Adipose tissue (tissue), 3 donors: ENCODE results near the gene ANKRD65. TPM values are rescaled to one million over a fixed set of nuclear protein-coding genes. Genes with fewer than 3 reads are reported as not detected.
"Not testable (repeated sequence)": the region's sequence is repeated elsewhere in the genome, so short reads cannot be mapped to it uniquely, and the experiment has no call there.

Experiments
- H3K27ac ChIP-seq: one replicate; pipeline ENCODE4 v1.5.1; 2013; ENCODE audit warnings: low read depth, low read length
- WGBS, 3 donors: extraction: QIAGEN DNeasy Blood & Tissue Kit; methylation state at CpG; one replicate each; pipeline ENCODE4 v1.1.7; 2013; 5-methylcytosine and 5-hydroxymethylcytosine counted together
- polyA plus RNA-seq, 3 donors: library from polyadenylated mRNA; stranded (reverse); fragments of 200-250 nt; gene quantifications; one replicate each; pipeline ENCODE4 v1.2.3, GENCODE V29; 2013
- donor health status: healthy with polysubstance abuse.
- donor health status: Bipolar disorder and iron deficiency.
- donor health status: healthy.

Gene ANKRD65
- polyA plus RNA-seq, 3 donors = 9.9 to 25.5 (median 10.6) TPM

DNA sequence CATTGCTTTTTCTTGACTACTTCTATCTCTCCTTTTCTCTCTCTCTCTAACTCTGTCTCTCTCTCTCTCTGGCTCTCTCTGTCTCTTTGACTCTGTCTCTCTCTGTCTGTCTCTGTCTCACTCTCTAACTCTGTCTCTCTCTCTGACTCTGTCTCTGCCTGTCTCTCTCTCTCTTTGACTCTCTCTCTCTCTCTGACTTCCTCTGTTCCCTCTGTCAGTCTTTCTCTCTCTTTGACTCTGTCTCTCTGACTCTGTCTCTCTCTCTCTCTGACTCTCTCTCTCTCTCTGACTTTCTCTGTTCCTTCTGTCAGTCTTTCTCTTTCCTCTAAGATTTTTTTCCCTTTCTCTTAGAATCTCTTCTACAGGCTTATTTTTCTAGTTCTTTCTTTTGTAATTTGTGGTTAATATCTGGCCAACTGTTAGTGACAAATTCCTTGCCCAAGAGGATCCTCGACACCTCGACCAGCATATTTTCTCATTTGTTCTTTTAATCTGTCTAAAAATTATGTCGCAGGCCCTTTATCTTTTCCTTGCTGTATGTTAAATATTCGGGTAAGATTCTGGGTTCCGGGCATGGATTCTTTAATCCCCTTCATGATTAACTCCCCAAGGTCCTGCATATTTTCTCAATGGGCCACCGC is 28.1 kb upstream of the ANKRD65 start, which contains the start of gene ATAD3C:
ATAD3C (plus strand) TSS at position 591 of the 641 bp plus-strand sequence. CDS start 995 bp downstream, outside the sequence.
- no peak within 1 kb of the TSS for H3K27ac ChIP-seq
- 75 to 79% (median 77%) methylated on average over 6 of the region's 6 CpGs for WGBS, 3 donors

DNA sequence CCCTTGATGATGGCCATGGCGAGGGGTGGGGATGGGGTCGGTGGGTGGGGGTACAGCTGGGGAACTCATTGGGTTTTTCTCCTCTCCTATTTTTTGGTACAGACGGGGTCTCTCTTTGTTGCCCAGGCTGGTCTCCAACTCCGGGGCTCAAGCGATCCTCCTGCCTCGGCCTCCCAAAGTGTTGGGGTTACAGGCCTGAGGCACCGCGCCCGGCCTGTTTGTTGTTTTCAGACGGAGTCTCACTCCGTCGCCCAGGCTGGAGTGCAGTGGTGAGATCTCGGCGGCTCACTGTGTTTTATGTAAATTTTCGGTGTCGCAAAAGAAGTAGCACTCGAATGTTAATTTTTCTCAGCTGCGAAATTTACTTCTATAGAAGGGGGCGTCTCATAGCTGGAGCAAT is 25.6 kb upstream of the ANKRD65 start:
- 94 to 97% (median 96%) methylated on average over 19 of the region's 19 CpGs for WGBS, 3 donors

DNA sequence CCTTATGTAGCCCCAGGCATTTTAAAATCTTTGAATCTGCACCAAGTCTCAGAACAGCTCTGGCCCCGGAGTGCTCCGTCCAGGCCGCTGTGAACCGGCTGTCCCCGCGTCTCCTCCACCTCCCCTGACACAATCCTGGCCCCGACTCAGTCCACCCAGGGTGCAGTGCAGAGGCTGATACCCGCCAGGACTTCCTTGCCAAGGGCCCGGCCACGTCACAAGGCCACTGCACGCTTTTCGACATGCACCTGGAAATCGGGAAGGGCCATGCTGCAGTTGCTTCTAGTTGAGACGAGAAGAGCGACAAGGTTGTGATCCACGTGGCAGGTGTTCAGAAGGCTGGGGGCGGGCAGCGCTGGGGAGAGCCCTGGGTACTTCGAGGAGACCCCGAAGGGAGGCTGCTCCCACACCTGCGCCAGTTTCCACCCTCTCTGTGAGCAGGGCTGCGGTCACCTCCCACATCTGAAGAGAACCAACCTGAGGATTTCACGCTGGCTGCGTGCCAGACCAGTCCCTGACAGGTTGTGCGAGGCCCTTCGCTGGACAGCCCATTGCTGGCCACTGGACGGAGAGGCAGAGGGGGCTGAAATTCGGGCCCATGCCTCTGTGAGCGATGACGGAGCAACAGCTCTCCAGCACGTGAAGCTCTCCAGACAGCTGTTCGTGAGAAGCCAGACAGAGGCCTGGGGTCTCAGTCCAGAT is 21.1 kb upstream of the ANKRD65 start:
- WGBS, 3 donors = 53 to 83% (median 81%) methylated on average over 32 of the region's 32 CpGs
- no peak overlapping the region for H3K27ac ChIP-seq

More for the DNA sequence above, 25.6 kb upstream of the ANKRD65 start:
- not testable (repeated sequence) for H3K27ac ChIP-seq

DNA sequence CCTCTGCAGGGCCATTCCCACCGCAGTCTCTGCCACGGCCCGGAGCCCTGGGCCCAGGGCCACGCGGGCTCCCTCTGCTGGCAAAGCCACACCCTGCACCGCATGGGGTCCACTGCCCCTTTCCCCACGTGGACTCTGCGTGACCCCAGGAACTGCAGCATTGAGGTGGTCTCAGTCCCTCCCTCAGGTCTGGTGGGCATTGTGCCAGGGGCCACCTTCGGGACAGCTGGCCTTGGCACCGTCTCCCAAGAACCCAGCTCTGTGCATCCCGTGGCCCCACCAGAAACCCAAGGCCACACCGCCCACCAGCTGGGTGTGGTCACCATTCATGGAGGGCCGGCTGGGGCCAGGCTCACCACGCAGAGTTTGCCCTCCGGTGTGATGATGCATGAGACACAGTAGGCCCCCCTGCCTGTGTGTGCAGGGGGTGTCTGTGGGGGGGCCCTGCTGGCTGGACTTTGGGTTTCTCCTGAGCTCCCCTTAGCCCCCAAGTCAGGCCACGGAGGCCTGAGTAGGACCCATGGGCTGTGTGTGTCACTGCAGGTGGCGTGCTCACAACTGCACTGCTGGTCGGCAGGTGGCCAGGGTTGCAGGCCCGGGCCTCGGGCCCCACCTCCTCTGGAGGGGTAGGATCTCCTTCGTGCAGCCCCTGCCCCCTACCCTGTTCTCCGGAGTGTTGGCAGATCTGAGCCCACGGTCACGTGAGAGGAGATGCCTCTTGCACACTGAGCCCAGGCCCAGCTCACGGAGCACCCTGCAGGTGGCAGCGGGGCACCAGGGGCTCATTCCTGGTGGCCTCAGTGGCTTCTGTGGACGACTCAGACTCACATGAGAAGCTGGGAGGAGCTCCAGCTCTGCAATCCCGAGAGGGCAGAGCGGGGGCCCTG is 20.2 kb upstream of the ANKRD65 start:
- WGBS, 3 donors = 23 to 41% (median 35%) methylated on average over 24 to 29 of the region's 29 CpGs
- H3K27ac ChIP-seq = no peak overlapping the region

DNA sequence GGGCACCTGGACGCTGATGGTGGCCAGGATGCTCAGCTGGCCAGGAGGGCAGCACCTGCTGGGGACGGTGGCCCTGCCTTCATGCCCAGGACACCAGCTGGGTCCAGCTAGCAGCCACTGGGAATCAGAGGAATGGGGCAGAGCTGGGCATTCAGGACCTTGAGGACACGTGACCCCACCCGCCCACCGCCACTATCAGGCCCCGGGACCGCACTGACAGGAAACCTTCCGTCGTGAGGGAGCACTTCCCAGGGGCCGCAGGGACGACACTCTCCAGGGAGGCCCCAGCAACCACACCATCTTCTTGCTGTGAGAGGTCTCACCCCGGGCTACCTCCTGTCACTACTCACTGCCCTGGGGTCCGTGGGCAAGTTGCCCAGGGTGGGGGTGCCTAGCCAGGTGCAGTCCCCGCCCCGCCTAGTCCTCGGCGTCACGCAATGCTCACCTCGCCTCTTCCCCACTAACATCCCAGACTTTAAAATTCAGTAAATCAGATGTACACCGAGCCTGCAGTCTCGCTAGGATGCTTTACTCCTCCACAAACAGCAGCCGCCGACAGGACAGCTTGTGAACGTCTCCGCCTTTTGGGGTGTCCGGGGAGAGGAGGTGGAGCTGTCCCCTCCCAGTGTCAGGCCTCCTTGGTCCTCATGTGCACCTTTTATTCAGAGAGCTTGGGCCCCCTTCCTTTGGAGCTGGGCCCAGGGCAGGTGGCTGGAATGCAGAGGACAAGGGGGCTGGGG is 19.4 kb upstream of the ANKRD65 start:
- no peak overlapping the region for H3K27ac ChIP-seq
- whole genome bisulfite sequencing, 3 donors = 72 to 73% (median 73%) methylated on average over 26 of the region's 26 CpGs

DNA sequence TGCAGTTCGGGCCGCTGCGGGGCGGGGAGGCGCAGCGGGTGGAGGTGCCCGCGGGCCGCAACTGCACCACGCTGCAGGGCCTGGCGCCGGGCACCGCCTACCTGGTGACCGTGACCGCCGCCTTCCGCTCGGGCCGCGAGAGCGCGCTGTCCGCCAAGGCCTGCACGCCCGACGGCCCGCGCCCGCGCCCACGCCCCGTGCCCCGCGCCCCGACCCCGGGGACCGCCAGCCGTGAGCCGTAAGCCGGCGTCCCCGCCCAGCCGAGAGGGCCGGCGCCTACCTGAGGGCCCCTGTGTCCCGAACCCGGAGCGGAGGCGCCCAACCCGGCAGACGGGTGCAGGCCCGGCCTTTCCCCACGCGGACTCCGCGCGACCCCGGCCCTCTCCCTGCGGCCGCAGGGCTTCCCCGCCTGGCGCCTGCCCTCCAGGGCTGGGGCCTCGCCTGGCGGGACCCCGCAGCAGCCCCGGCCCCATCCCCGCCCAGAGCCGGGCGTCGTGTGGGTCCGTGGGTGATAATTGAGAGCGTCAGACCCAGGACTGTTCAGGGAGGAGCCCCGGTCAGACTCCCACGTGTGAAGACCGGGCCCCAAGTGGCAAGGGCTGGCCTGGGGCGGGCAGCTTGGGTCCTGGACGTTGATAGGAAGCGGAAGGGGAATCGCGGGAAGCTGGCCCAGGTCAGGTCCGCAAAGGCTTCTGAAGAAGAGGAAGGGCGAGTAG is 18.6 kb upstream of the ANKRD65 start:
- WGBS, 3 donors = 82 to 90% (median 89%) methylated on average over 70 to 82 of the region's 82 CpGs
- H3K27ac ChIP-seq = no peak overlapping the region

DNA sequence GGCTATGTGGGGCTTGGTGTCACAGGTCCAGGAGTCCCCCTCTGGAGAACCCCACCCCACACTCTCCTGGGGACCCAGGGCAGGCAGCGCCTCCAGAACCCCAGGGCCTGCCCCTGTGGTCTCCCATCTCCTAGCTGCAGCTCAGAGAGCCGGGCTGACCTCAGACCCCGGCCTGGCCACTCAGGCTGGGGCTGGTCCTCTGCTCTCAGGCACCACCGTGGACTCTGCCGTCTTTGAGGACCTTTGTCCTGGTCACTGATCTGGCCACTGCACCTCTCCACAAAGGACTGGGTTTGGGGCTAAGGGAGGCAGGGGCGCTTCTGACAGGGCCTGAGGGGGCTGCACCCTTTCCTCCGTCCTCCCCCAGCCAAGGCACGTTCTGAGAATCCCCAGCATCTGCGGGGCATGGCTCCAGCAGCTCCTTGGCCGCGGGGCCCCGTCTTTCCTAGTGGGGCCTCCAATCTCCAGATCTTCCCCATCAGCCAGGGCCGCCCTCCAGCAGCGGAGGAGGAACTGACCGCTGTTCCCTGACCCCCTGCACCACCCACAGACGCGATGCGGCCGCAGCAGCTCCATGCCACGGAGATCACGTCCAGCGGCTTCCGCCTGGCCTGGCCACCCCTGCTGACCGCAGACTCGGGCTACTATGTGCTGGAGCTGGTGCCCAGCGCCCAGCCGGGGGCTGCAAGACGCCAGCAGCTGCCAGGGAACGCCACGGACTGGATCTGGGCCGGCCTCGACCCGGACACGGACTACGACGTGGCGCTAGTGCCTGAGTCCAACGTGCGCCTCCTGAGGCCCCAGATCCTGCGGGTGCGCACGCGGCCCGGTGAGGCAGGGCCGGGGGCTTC is 17.7 kb upstream of the ANKRD65 start:
- WGBS, 3 donors = 73 to 87% (median 80%) methylated on average over 41 to 45 of the region's 45 CpGs

DNA sequence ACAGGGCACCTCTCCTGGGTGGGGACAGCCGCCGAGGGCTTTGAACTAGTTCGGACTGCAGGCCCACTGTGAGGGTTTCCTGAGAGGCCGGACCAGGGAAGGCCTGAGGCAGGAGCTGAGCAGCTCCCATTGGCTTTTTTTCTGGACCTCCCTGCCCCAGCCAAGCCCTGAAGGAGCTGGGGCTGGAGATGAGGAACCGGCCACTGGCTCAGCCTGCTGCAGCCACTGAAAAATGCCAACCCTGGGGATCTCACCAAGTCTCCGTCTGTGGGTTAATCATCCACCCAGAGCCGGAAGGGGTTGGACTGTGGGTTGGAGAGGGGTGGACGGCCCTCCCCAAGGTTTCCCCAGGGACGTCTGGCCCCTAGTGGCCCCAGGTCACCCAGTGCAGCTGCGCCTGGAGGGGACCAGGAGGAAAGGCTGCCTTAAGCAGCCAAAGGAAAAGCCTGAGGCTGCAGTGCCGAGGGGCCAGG is 16.9 kb upstream of the ANKRD65 start:
- WGBS, 3 donors = 24 to 65% (median 63%) methylated on average over 11 of the region's 11 CpGs
- no peak overlapping the region for H3K27ac ChIP-seq

More for the DNA sequence above, 17.7 kb upstream of the ANKRD65 start:
- no peak overlapping the region for H3K27ac ChIP-seq

DNA sequence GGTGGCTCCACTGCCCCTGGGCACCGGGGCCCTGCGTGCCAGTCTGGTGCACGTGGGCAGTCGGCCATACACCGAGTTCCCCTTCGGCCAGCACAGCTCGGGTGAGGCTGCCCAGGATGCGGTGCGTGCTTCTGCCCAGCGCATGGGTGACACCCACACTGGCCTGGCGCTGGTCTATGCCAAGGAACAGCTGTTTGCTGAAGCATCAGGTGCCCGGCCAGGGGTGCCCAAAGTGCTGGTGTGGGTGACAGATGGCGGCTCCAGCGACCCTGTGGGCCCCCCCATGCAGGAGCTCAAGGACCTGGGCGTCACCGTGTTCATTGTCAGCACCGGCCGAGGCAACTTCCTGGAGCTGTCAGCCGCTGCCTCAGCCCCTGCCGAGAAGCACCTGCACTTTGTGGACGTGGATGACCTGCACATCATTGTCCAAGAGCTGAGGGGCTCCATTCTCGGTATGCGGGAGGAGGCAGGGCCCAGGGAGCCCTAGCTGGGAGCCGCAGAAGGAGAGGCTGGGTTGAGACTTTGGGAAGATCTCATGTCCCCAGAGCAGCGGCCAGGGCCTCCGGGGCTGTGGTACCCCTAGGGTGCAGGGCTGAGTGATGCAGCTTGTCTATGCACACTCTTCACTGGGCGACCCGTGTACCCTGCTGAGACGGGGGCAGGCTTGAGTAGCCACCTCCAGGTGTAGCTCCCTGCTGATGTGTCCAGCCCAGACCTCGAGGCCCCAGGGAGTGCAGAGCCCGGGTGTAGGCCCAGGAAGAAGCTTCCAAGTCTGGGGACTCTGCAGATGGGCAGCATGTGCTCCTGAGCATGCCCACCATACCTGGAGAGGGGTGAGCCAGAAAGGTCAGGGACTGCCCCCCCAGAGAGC is 16.2 kb upstream of the ANKRD65 start:
- WGBS, 3 donors = 31 to 76% (median 75%) methylated on average over 31 of the region's 31 CpGs
- no peak overlapping the region for H3K27ac ChIP-seq

DNA sequence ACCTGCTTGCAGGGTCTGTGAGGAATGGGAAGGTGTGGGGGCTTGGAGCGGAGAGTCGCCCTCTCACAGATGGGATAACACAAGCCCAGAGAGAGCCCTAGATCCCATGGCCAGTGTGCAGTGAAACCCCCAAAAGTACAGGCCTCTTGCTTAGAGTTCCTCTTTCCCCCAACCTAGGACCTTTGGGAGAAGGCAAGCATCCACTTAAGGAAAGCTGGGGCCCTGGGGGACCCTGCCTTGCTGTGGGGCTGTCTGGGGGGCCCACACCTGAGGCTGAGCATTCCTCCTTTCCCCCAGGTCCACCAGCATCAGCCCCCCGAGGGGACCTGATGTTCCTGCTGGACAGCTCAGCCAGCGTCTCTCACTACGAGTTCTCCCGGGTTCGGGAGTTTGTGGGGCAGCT is 15.6 kb upstream of the ANKRD65 start:
- H3K27ac ChIP-seq = no peak overlapping the region
- WGBS, 3 donors = 44 to 82% (median 75%) methylated on average over 7 of the region's 7 CpGs

DNA sequence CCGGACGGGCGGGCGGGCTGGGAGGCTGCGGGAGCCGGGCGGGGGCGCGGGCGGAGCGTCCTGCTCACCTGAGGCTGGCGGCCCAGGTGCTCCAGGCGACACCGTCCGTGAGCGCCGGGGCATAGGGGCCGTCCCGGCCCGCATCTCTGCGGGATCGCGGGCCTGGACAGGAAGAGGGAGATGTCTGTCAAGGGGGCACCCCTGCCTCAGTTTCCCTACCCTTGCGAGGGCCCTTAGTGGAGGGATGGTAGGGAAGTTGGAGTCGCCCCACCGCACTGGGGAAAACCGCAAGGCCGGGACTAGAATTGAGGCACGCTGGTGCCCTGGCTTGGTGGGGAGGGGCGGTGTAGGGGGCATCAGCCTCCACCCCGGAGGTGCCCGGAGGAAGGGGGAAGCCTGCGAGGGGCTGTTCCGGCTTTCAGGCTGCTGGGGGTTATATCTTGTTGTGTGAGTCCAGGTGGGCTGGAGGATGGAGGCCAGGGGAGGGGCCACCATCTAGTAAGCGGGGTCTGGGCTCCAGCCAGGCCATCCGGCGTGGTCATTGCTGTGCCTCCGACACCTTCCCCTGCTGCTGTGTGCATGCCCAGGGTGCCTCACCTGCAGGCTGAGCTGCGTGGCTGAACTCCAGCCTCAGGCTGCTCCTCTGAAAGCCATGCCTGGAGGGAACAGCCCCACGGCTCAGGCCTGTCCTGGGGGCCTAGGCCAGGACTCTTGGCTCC is 15.0 kb upstream of the ANKRD65 start:
- 10 to 19% (median 14%) methylated on average over 34 to 40 of the region's 40 CpGs for WGBS, 3 donors
- H3K27ac ChIP-seq = no peak overlapping the region

DNA sequence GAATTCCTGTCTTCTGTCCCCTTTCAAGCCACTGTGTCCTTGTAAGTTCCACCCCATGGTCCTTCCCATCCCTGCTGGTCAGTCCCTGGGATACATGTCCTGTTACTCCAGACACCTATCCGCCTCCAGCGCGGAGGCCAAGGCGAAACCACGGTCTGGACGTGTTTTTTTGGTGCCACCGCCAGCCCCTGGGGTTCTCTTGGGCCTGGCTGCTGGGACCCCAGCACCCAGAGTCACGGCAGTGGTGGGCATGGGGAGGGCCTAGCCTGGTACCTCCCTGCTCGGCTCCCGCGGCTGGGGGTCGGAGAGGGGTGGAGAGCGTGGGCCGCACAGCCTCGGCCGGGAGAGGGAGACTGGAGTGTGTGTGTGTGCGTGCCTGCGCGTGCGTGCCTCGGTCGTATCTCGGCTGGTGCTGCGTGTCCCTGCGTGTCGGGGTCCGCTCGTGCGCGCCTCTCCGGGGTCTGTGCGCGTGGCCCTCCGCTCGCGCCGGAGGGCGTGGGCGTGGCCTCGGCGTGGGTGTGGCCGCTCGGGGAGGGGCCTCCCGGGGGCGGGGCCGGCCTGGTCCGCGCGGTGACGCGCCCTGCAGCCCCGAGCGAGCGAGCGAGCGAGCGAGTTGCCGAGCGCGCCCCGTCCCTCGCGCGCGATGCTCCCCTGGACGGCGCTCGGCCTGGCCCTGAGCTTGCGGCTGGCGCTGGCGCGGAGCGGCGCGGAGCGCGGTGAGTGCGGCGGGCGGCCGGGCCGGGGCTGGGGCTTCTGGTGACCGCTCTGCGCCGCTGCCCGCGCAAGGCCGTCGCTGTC is 14.2 kb upstream of the ANKRD65 start, which contains the start of gene VWA1:
VWA1 (plus strand) TSS at position 585 of the 798 bp plus-strand sequence; CDS start at position 644, 59 bp downstream.
- peak within 1 kb of the TSS; percentile 11 for H3K27ac ChIP-seq
- 6 to 13% (median 6%) methylated on average over 44 to 89 of the region's 89 CpGs for WGBS, 3 donors

DNA sequence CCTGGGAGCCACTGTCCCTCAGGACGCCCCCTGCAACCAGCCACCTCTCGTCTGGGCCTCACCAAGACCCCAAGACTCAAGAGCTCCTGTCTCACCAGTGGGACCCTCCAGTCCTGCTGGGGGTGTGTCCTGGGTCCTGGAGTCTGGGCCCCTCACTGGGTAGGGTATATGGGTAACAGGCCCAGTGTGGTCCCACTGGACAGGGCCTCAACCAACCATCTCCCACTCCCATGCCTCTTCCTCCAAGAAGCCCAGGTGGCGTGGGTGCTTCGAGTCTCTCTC is 13.7 kb upstream of the ANKRD65 start:
- 54 to 68% (median 59%) methylated on average over 4 of the region's 4 CpGs for WGBS, 3 donors
- peak overlapping the region; percentile 11 for H3K27ac ChIP-seq

DNA sequence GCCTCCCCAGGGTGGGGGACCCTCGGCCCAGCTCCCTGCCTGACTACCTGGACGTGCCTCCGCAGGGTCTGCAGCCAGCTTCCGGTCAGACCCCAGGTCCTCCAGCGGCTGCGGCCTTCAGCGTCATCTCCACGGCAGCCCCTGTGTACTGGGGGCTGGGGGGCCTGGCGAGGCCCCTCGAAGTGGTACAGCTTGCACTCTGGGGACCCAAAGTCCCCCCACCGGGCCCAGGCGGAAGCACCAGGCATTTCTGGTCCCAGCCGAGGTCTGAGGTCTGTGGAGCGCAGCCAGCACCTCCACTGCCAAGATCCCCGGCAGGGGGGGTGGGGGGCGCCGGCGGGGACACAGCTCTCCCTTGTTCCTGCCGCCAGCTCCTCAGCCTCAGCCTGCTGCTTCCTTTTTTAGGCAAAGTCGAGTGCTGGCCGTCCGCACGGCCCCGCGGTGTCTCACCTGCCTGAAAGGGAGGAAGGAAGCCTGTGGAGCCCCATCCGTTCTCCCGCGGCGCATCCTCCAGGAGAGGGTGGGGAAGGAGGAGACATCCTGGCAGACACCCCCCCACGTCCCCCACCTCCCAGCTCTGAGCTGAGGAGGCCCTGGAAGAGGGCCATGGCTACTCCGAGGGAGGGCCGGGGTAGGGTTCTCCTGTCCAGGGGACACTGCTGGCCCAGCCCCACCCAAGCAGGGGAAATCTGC is 13.2 kb upstream of the ANKRD65 start:
- no peak overlapping the region for H3K27ac ChIP-seq
- 14 to 32% (median 14%) methylated on average over 28 to 32 of the region's 32 CpGs for WGBS, 3 donors
